ENCODE data around the gene ELL.

Gene ELL

DNA sequence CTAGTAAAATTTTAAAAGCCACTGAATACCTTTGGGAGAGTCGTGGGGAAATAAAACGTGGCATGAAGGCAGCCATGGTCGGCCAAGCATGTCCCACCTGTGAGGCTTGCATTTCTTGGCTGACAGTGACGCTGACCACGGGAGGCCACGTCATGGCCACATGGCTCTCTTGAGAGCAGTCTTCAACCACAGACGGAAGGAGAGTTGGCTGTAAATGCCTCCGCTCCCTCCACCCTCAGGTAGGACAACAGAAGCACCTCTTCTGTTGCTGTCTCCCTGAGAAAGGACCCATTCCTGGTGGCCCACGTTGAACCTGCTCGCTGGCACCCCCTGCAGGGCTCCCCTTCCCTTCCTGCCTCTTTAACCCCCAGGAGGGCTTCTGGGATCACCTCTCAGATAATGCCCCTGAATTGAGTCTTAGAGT, 113.8 kb downstream of the ELL start:
- TF ChIP-seq, protein P1, sequence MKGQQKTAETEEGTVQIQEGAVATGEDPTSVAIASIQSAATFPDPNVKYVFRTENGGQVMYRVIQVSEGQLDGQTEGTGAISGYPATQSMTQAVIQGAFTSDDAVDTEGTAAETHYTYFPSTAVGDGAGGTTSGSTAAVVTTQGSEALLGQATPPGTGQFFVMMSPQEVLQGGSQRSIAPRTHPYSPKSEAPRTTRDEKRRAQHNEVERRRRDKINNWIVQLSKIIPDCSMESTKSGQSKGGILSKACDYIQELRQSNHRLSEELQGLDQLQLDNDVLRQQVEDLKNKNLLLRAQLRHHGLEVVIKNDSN (IDR thresholded peaks at IDR 0.05), result peak; percentile 40; the same call in 1 of the 2 replicates
- TF ChIP-seq MAX (IDR thresholded peaks at IDR 0.05) (peak; percentile 84), TCF12 (IDR thresholded peaks at IDR 0.05; ENCODE audit: low read depth) (peak; percentile 55; the same call in 1 of the 2 replicates), RAD21 (IDR thresholded peaks at IDR 0.05; ENCODE audit: low read depth) (peak; percentile 65), EGR1 (IDR thresholded peaks at IDR 0.05) (no peak), EP300 (IDR thresholded peaks at IDR 0.05; ENCODE audit: borderline replicate concordance) (0 out of 2 replicates have a peak, but pooled peaks have one; percentile 27), NFIC (IDR thresholded peaks at IDR 0.05) (peak; percentile 44), YY1 (IDR thresholded peaks at IDR 0.05; ENCODE audit: low read depth) (peak; percentile 33; the same call in 1 of the 2 replicates), CEBPB (IDR thresholded peaks at IDR 0.05) (no peak), FOXM1 (IDR thresholded peaks at IDR 0.05; ENCODE audit: borderline replicate concordance, low read depth) (no peak)

DNA sequence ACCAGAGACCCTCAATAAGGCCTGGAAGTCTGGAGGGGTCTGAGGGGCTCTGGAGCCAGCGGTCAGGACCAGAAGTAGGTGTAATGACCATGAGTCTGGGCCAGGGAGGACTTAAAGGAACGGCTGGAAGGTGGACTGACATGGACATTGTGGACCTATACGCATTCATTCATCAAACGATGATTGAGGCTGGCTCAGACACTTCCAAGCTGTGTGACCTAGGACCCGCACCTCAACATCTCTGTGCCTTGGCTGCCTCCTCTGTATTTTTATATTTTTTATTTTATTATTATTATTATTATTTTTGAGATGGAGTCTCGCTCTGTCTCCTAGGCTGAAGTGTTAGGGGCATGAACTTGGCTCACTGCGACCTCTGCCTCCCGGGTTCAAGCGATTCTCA, 115.1 kb downstream of the ELL start:
- TF ChIP-seq NFIC (IDR thresholded peaks at IDR 0.05), result no peak
- TF ChIP-seq FOXM1 (IDR thresholded peaks at IDR 0.05; ENCODE audit: borderline replicate concordance, low read depth), result no peak

DNA sequence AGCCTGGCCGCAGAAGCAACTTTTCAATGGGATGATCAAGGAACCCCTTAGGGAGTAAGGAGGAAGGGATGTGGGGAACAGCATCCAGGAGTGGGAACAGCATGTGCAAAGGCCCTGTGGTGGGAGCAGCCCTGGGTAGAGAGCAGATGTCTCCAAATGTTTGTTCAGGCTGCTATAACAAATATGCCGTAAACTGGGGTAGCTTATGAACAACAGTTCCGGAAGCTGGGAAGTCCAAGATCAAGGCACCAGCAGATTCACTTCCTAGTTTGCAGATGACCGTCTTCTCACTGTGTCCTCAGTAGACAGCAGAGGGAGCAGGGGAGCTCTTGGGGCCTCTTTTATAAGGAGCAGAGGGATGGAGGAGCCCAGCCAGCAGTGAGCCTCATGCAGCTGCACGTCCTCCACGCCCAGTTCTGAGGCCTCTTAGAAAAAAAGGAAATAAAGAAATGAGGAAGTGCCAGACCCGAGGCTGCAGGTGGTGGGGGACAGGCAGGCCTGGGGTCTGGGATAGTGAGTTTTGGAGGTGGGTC, 120.2 kb downstream of the ELL start:
- TF ChIP-seq RAD21 (IDR thresholded peaks at IDR 0.05; ENCODE audit: low read depth), result peak; percentile 13; the same call in 1 of the 2 replicates
- TF ChIP-seq TAF1 (IDR thresholded peaks at IDR 0.05; ENCODE audit: low read depth), result no peak

DNA sequence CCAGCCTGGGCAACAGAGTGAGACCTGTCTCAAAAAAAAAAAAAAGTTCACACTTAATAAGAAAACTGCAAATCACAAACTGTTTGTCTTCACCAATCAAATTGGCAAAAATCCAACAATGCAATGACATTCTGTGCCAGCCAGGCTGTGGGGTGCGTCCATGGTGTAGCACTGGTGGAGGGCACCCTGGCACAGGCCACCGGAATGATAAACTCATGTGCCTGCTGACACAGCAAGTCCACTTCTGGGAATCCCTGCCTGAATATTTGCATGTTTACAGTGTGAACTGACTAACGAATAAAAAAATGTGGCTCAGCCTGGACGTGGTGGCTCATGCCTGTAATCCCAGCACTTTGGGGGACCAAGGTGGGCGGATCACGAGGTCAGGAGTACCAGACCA, 122.9 kb downstream of the ELL start:
- TF ChIP-seq CEBPB (IDR thresholded peaks at IDR 0.05), result no peak
- no peak for TF ChIP-seq RAD21 (IDR thresholded peaks at IDR 0.05; ENCODE audit: low read depth)
- peak; percentile 54; the same call in 1 of the 2 replicates for TF ChIP-seq TEAD4 (IDR thresholded peaks at IDR 0.05)
- no peak for TF ChIP-seq MAX (IDR thresholded peaks at IDR 0.05)
- peak; percentile 66 for TF ChIP-seq NFIC (IDR thresholded peaks at IDR 0.05)

- 0 out of 2 replicates have a peak, but pooled peaks have one; percentile 67 for TF ChIP-seq ZBTB7A (IDR thresholded peaks at IDR 0.05; ENCODE audit: low read depth)
- TF ChIP-seq CEBPB (IDR thresholded peaks at IDR 0.05), result no peak
Measured at GRCh38 chr19:18397242-18398202, 124.3 kb downstream of the ELL start, which contains the start of gene LRRC25. LRRC25 (minus strand) TSS chr19:18397622; CDS start chr19:18396963, 659 bp downstream.

DNA sequence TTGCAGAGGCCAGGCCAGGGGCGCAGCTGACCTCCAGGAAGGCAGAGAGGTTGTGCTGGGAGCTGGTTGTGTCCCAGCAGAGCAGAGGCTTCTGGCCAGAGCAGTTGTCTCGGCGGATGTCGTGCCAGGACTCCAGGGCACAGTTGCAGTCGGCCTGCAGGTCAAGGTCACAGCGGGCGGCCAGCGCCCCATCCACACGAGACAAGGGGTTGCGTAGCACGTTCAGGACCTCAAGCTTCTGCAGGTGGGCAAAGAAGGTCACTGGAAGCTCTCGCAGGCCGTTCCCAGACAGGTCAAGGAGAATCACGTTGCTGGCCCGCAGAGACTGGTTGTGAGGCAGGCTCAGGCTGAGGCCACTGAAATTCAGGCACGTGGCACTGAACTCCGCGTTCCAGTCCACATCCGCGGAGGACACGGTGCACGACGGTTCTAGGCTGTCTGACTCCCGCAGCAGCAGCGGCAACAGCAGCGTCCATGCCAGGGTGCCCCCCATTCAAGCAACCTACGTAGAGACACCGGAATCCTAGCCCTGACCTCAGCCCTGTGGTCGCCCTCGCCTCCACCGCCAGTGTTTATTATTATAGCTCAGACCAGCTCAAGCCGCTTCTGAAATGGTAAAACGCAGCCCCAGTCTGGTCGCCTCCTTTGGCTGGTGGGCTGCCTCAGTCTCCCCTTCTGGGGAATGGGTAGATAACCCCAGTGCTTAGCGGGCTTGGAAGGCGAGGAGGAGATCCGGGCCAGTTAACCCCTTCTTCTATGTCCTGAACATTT, 125.2 kb downstream of the ELL start:
- TF ChIP-seq, protein P2, sequence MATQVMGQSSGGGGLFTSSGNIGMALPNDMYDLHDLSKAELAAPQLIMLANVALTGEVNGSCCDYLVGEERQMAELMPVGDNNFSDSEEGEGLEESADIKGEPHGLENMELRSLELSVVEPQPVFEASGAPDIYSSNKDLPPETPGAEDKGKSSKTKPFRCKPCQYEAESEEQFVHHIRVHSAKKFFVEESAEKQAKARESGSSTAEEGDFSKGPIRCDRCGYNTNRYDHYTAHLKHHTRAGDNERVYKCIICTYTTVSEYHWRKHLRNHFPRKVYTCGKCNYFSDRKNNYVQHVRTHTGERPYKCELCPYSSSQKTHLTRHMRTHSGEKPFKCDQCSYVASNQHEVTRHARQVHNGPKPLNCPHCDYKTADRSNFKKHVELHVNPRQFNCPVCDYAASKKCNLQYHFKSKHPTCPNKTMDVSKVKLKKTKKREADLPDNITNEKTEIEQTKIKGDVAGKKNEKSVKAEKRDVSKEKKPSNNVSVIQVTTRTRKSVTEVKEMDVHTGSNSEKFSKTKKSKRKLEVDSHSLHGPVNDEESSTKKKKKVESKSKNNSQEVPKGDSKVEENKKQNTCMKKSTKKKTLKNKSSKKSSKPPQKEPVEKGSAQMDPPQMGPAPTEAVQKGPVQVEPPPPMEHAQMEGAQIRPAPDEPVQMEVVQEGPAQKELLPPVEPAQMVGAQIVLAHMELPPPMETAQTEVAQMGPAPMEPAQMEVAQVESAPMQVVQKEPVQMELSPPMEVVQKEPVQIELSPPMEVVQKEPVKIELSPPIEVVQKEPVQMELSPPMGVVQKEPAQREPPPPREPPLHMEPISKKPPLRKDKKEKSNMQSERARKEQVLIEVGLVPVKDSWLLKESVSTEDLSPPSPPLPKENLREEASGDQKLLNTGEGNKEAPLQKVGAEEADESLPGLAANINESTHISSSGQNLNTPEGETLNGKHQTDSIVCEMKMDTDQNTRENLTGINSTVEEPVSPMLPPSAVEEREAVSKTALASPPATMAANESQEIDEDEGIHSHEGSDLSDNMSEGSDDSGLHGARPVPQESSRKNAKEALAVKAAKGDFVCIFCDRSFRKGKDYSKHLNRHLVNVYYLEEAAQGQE (IDR thresholded peaks at IDR 0.05; ENCODE audit: low read depth), result no peak
- TF ChIP-seq MAX (IDR thresholded peaks at IDR 0.05), result no peak
- TF ChIP-seq TCF12 (IDR thresholded peaks at IDR 0.05; ENCODE audit: low read depth), result no peak
- TF ChIP-seq CEBPB (IDR thresholded peaks at IDR 0.05), result no peak
- TF ChIP-seq RAD21 (IDR thresholded peaks at IDR 0.05; ENCODE audit: low read depth), result no peak
- TF ChIP-seq EP300 (IDR thresholded peaks at IDR 0.05; ENCODE audit: borderline replicate concordance), result no peak
- TF ChIP-seq CREB1 (IDR thresholded peaks at IDR 0.05; ENCODE audit: low read depth), result no peak
- no peak for TF ChIP-seq ZBTB7A (IDR thresholded peaks at IDR 0.05; ENCODE audit: low read depth)
- no peak for TF ChIP-seq FOXM1 (IDR thresholded peaks at IDR 0.05; ENCODE audit: borderline replicate concordance, low read depth)
- no peak for TF ChIP-seq EGR1 (IDR thresholded peaks at IDR 0.05)
- no peak for TF ChIP-seq TAF1 (IDR thresholded peaks at IDR 0.05; ENCODE audit: low read depth)
- no peak for TF ChIP-seq NFIC (IDR thresholded peaks at IDR 0.05)

DNA sequence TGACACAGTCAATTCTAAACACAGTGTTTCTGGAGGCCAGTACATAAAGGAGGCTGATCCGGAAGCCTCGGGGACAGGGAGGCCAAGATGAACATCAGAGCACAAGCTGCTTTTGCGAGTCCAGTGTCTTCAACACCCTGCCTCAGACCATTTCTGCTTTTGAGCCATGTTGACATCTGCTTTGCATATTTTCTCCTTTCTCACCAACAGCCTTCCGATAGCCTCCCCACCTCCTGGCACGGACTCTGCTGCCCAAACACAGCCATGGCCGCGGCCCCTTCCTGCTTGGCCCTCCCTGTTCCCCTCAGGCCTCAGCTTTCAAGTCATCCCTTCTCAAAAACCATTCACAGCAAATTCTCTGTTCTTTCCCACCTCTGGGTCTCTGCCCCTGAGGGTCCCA, 128.0 kb downstream of the ELL start:
- TF ChIP-seq EGR1 (IDR thresholded peaks at IDR 0.05) (no peak), EP300 (IDR thresholded peaks at IDR 0.05; ENCODE audit: borderline replicate concordance) (no peak), TAF1 (IDR thresholded peaks at IDR 0.05; ENCODE audit: low read depth) (no peak), RAD21 (IDR thresholded peaks at IDR 0.05; ENCODE audit: low read depth) (no peak), CREB1 (IDR thresholded peaks at IDR 0.05; ENCODE audit: low read depth) (no peak), MAX (IDR thresholded peaks at IDR 0.05) (no peak), YY1 (IDR thresholded peaks at IDR 0.05; ENCODE audit: low read depth) (no peak), TCF12 (IDR thresholded peaks at IDR 0.05; ENCODE audit: low read depth) (no peak), ZBTB7A (IDR thresholded peaks at IDR 0.05; ENCODE audit: low read depth) (no peak), TEAD4 (IDR thresholded peaks at IDR 0.05) (no peak), FOXM1 (IDR thresholded peaks at IDR 0.05; ENCODE audit: borderline replicate concordance, low read depth) (no peak), NFIC (IDR thresholded peaks at IDR 0.05) (no peak), CEBPB (IDR thresholded peaks at IDR 0.05) (no peak)
- TF ChIP-seq, protein P2 (IDR thresholded peaks at IDR 0.05; ENCODE audit: low read depth), result no peak
- TF ChIP-seq, protein P1 (IDR thresholded peaks at IDR 0.05), result no peak

Measured in Ishikawa (cell line).